ACHN (cell line): Measurements from ENCODE around the gene CEP131.

Experiments used
- DNase-seq: peaks from one replicate; pipeline ENCODE4 v3.0.0-alpha.2; 2015
- in situ Hi-C: cut with HindIII; loops from 2 replicates; pipeline ENCODE4 v1.10.0; 2017; ENCODE audit warnings: low sequenced_read_pairs, low pct_ligation_motif_present, low pct_unique_long_range_greater_than_20kb

CEP131 gene

DNA sequence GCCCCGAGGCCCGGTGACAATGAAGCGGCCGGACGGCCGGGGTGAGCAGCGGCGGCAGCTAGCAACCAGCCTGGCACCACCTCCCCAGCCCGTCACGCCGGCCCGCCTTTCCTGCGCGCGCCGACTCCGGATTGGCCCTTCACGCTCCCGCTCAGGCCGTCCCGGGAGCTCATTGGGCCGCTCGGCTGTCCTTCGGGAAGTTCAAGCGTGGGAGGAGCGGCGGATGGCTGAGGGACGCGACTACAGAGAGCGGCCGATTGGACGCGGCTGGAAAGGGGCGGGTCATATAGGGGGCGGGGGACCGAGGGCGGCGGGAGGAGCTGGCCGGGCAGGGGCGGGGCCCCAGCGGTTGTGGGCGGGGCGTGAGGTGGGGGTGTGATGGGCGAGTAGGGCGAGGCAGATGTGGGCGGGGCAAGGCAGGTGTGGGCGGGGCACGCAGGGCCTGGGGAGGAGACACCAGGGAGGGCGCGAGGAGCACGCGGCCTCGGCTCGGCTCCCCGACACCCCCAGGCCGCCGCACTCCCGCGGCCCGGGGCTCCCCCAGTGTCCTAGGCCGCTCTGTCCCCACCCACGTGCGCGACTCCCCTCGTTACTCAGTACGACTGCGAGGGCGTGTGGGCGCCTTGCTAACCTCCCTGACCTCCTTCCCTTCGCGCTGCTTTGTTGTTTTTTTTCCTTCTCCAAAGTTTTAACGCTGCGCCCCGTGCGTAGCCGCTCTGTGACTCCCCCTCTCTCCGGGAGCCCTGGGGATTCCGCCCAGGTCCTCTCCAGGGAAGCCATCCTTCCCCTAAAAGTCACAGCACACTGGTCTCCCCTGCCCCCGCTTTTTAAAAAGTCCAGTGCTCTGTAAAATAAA lies at the start of gene CEP131:
TSS of gene CEP131 (minus strand) at position 60 of the 856 bp plus-strand sequence. CDS start 2,909 bp downstream, outside the sequence.
- DNase-seq, result peak; percentile 99
- in situ Hi-C loops, result no loop called here

DNA sequence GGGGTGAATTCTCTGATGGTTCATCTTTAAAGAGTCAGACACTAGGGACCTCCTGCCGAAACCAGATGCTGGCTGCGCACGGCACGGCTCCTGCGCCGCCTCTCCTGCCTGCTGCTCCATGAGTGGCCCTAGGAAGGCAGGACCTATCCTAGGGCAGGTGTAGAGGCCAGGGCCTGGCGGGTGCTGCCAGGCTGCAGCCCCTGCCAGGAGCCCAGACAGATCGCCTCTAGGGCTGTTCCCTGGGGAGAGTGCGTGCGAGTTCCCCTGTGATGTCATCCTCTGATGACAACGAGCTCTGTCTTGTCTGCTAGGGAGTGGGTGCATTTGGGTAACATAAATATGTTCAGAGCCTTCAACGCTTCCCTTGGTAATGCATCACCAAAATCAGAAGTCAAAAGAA lies 48.5 kb upstream of the CEP131 start:
- no peak for DNase-seq
- in situ Hi-C loops, result no loop called here

DNA sequence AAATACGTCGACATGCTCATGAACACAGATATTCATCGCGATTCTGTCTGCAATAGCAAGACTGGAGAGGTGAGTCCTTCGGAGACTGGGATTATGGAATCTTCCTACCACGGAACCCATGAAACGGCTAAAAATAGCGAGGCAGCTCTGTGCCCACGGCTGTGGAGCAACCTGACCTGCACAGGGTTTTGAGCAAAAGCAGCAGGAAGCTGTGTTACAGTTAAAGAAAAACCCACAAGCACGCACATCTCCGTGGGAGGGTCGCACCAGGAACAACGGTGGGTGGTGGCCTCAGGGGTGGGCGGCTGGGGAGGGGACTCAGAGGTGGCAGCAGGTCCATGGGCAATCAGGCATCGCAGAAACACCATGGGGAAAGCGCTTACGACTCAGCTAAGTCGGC lies 47.5 kb upstream of the CEP131 start:
- in situ Hi-C loops, result no loop called here
- DNase-seq, result no peak

DNA sequence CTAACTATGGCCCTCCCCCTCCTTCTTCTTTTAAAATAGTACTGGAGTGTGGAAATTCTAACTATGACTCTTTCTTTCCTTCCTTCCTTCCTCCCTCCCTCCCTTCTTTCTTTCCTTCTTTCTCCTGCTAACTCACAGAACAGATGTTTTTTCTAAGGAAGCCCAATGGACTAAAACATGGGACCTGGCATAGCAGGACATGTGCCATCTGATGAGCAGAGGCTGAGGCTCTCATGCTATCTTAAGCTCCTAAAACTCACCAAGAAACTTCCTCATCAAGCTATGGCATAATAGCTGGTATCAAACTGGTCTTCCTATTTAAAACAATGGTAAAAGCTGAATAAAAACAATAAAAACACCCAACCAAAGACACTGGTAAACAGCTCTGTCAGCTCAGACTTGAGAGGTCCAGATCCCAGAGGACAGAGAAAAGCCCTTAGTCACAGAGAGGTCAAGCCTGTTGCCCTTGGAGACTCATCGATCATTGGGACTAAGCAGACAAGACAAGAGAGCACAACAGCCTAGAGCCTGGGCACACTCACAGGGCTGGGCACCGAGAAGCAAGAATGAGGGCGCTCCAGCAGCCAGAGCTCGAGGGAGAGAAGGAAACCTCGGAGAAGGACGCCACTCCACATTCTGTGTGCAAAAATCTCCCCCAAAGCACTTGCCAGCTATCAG lies 44.8 kb upstream of the CEP131 start:
- in situ Hi-C loops, result no loop called here
- DNase-seq, result no peak

DNA sequence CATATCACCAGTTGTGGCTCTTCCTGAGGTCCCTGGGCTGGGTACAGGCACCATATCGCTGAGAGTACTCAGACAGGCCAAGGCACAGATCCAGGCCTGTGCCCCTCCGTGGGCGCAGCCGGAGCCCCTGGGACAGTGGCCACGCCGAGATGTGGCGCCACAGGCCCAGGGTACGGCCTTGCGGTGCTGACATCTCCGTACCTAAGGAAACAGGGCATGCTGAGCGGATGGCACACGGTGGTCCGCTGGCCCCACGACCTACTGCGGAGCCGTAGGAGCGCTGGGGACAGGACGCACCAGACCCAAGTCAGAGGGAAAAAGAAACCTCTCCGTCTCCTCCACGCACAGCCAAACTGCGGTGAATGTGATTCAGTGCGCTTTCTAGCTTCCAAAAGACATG lies 42.8 kb upstream of the CEP131 start:
- in situ Hi-C loops, result no loop called here
- DNase-seq, result no peak

DNA sequence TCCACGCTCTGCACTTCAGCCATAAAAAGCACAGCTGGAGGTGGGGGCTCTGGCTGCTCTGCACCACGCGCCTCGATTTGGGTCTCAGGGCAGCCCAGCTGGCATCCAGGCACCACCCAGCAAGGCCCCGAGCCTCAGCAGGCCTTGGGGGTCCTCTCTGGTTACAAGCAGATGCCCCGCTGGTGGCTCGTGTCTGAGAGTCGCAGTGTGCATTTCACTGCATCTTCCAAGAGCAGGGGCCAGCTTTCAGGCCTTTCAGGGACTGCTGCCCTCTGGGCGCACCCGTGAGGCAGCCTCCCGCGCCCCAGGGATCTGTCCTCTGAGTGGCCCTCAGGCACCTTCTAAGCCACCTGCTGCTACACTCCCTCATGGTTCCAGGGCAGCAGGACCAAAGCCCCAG lies 41.9 kb upstream of the CEP131 start:
- in situ Hi-C loops, result no loop called here
- no peak for DNase-seq

DNA sequence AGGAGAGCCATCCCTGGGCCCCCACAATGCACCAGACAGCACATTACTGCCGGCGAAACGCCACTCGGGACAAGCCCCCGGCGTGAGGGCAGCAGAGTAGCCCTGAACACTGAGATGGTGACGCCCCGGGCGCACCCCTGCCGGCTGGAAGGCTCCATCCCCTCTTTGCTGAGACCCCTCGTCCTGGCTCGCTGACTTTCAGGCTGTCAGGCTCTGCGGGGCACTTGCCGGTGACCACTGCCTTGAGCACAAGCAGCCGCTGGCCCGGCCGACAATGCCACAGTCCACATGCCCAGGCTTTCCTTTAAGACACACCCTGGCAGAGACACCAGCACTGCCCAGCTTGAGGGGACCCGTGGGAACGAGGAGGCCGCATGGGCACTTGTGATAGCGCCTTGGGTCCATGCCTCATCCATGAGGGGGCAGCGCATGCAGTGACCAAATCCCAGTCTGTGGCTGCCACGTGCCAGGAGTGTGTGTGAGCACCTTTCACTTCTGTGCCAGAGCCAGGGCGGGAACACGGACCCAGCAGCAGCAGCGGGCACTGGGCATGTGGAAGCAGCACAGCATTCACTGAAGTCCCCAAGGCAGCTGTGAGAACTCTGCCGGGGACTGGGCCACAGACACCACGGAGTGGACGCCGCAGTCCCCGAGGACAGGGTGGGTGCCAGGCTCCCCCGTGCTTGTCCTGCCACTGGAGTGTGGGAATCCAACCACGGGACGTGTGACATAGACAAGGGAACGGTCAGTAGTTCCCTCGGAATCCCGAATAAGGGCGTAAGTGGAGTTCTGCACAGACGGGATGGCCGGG lies 40.8 kb upstream of the CEP131 start:
- in situ Hi-C loops, result no loop called here
- no peak for DNase-seq

DNA sequence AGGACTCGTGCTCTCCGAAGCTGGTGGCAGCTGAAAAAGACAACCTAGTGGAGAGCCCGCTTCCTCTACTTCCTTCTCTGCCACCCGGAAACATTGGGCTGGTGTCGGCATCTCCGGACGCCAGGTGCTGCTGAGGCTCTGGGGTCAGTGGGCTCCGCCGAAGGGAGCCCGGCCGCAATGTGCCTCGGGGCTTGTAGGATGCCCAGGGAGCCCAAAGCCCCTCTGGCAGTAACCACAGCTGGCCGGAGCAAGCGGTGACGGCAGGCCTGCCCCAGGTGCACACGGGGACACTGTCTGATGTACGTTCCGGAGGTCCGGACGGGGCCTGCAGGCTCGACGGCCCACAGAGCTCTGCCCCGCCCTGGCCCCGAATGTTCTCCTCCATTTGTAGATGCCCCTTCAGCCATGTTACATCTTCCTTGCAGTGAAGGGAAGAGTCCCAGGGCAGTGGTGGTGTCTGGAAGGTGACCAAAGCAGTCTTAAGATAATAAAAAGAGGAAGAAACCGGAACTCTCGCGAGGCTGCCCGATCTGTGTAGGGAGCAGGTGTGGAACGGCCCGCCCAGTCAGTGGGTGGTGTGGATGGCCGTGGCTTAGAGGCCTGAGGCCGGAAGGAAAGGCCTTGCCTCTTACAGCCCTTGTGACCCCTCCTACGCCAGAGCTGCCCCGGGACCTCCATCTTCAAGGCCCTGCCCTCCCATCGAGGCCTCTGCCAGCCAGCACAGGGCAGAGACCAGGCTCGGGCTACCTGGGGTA lies 39.0 kb upstream of the CEP131 start:
- DNase-seq, result no peak
- in situ Hi-C loops, result no loop called here

DNA sequence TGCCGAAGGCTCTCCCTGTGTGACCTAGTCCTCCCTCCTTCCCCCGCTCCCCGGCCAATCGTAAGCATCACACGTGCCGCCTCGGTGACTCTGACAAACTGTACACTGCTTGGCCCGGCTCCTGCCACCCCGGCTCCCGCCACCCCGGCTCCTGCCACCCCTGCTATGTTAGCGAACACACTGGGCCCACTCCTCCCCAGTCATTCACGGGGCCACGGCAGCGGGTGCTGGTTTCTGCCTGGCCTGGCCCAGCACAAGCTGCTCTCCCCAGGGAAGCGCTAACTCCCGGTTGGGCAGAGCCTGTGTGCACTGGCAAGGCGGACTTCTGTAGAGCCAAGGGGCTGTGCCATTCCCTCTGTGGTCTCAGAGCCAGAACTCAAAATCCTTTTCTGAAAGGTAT lies 38.3 kb upstream of the CEP131 start:
- in situ Hi-C loops, result no loop called here
- no peak for DNase-seq

DNA sequence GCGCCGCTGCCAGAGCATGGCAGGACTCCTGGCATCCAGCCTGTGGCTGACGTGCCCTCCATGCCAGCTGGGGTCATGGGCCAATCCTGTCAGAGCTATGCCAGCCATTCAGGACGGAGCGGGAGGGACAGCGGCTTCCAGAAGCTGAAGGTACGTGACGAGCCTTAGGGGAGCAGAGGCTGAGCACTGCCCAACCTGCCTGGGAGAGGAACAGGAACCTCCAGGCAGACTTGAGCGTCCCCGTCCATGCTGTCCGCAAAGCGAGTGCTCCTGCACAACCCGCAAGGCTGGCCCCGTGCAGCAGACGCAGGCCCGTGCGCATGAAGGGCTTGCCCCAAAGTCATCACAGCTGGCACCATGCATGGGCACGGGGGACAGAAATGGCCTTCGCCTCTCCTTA lies 37.9 kb upstream of the CEP131 start:
- in situ Hi-C loops, result no loop called here
- DNase-seq, result no peak

DNA sequence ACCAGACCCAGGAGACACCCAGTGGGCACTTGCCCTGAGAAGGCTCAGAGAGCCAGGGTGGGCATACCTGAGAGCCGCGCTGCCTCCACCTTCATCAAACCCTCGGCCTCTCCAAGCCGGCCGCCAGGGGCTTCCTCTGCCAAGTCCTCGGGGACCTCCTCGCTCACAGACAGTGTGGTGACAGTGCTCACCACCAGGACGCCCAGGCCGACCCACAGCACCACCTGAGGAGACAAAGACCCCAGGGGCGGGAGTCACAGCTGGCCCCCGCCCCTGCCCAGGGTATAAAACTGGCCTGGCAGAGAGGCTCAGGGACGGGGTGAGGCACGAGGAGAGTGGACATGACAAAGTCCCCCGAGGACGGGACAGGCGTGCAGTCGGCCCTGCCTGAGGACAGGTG lies 37.4 kb upstream of the CEP131 start:
- DNase-seq, result no peak
- in situ Hi-C loops, result no loop called here

DNA sequence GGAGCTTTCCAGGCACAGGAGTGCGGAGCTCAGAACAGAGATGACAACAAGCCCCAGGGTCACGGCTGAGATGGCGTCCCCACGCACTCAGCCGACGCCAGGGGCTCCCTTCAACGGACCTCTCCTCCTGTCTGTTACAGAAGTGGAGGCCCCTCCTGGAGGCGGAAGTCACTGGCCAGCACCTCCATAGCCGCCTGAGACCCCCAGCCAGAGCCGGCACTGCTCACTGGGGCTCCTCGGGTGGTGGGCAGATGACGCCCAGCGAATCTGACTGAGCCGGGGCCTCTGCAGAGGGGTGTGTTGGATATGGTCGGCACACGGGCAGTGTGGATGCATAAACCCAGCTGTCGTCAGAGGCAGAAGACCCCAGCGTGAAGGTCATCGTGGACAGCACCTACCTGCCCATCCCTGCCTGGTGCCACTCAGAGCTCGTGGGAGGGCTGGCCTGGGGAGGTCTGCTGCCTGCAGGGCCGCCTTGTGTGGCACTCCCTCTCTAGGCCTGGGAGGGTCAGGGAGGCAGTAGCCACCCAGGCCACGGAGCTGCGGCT lies 36.4 kb upstream of the CEP131 start:
- no peak for DNase-seq
- in situ Hi-C loops, result no loop called here

DNA sequence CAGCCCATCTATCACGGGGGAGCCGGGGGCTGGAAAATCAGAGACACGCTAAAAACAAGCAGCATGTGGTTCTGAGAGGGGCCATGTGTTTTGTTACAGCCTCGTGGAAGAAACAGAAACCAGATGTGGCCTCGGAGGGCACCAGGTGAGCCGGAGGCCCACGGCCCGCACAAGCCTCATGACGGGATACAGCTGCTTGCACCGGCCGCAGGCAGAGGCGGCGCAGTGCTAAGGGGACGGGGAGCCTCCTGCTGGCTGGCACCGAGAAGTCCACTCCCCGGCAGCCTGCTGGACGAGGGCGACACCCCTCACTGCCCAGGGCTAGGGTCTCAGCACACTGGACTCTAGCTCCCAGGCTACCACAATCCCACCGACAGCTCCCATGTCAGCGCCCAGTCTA lies 35.5 kb upstream of the CEP131 start:
- in situ Hi-C loops, result no loop called here
- DNase-seq, result no peak

DNA sequence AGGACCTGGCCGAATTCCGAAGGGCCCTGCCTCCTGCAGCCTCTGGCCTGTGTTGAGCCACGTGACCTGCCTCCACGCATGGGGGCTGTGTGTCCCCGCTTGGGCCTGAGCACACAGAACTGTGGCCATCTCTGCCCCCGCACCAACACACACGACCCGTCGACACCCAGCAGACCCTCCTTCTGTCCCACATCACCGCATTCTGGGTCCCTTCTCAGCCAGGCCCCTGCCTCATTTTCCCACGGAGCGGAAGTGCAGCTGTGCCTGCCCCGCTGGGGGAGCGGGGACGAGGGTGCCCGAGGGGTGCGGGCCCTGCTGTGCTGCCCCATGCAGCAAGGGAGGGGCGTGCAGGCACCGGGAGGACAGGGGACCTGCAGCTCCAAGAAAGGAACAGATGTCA lies 34.8 kb upstream of the CEP131 start:
- DNase-seq, result no peak
- in situ Hi-C loops, result no loop called here

DNA sequence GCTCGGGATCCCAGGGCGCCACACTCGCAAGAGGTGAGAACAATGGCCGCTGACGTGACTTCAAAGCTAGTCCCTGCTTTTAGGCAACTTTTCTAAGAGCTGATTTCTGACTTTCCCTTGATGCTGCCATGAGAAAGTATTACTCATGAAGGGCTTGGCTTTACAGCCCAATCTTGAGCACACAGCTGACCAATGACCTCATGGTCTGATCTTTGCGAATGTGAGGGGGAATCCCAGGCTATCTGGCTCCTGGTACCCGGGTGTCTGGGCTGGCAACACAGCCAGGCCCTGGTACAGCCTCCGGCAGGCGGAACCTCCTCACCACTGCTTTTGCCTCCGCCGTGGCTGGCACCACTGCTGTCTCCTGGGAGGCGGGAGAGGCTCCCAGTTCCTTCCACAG lies 33.9 kb upstream of the CEP131 start:
- in situ Hi-C loops, result no loop called here

DNA sequence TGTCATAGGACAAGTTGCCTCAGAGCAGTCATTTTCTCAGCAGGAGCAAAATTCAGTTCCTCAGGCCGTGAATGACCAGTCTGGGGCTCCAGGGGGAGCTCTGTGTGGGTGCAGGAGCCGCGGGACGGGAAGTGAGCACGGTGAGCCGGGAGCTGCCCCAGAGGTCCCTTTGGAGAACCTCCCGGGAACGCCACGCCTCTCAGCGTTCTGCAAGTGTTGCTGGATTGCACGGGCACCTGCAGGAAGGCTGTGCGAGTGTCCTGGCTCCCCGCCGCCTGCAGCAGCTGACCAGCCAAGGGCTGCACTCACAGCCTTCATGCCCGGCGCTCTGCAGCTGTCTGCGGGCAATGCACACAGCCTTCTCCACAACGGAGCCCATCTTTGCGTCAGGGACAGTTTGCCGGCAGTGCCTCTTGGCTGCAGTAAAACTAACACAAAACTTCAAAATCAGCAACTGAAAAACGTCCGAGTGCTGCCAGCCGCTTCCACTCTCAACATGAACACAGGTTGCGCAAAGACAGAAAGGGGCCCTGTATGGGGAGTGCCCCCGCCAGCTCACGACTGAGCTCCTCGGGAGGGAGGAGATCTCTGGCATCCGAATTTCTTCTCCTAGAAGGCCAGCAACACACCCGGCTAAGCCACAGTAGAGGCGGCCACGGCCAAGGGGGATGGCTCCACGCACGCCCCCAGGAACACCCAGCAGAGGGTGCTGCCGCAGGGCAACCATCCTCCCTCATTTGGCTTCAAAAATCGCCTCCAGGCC lies 32.4 kb upstream of the CEP131 start:
- peak; percentile 91 for DNase-seq
- in situ Hi-C loops, result no loop called here

More for the DNA sequence above, 33.9 kb upstream of the CEP131 start:
- peak; percentile 76 for DNase-seq

DNA sequence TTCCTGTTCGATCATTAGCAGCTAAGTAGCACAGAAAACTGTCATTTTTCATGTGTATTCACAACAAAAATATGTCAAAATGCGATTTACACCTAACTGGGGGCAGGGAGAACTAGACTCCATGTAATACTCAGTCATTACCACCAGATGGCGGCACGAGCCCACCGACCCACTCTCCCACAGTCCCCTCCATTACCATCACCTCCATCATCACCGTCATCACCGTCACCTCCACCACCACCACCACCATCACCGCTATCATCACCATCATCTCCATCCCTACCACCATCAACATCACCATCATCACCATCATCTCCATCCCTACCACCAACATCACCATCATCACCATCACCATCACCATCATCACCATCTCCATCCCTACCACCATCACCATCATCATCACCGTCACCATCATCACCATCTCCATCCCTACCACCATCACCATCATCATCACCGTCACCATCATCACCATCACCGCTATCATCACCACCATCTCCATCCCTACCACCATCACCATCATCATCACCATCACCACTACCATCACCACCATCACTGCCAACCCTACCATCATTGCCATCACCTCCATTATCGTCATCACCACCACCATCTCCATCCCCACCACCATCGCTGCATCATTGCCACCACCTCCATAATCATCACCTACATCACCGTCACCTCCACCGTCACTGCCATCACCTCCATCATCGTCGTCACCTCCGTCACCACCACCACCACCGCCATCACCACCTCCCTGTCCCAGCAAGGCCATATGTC lies 30.8 kb upstream of the CEP131 start:
- in situ Hi-C loops, result no loop called here

More for the DNA sequence above, 30.8 kb upstream of the CEP131 start:
- DNase-seq, result peak; percentile 35
